Heart left ventricle (tissue), 16 donors: Measurements from ENCODE around the gene ARL10. TPM values are rescaled to one million over a fixed set of nuclear protein-coding genes. Genes with fewer than 3 reads are reported as not detected.

Experiments
- ATAC-seq, 4 donors: fragments of 200-7000 bp; cut with Tn5 transposase; one replicate each; pipeline ENCODE4 v1.9.1; 2020 to 2022; ENCODE audit warnings: moderate library complexity in 4 of 4, mild to moderate bottlenecking in 3 of 4, moderate number of reproducible peaks in 1 of 4
- DNase-seq, 5 donors: peaks; one replicate each; pipeline ENCODE4 v3.0.0-alpha.2; 2020
- H3K27ac ChIP-seq, 12 donors: fragments of 200-600 bp; sonication (generic) in 4 of 12; one replicate each; pipeline versions ENCODE4 v1.5.0 to v1.8.0; 2016 to 2022; ENCODE audit warnings: mild to moderate bottlenecking in 2 of 12
- H3K27me3 ChIP-seq, 9 donors: fragments of 200-600 bp; sonication (generic) in 2 of 9; one replicate each; pipeline versions ENCODE4 v1.5.1 to v1.8.0; 2016 to 2022; ENCODE audit warnings: mild to moderate bottlenecking in 3 of 9
- H3K36me3 ChIP-seq, 9 donors: fragments of 200-600 bp; sonication (generic) in 2 of 9; one replicate each; pipeline versions ENCODE4 v1.5.0 to v1.8.0; 2018 to 2022; ENCODE audit warnings: mild to moderate bottlenecking in 2 of 9
- H3K4me1 ChIP-seq, 12 donors: fragments of 200-600 bp; sonication (generic) in 4 of 12; one replicate each; pipeline versions ENCODE4 v1.5.0 to v1.8.0; 2016 to 2022; ENCODE audit warnings: mild to moderate bottlenecking in 3 of 12
- H3K4me3 ChIP-seq, 12 donors: fragments of 200-600 bp; sonication (generic) in 4 of 12; one replicate each; pipeline versions ENCODE4 v1.5.0 to v1.8.0; 2017 to 2022; ENCODE audit warnings: mild to moderate bottlenecking in 9 of 12, moderate library complexity in 4 of 12
- H3K9me3 ChIP-seq, 12 donors: fragments of 200-600 bp; sonication (generic) in 4 of 12; one replicate each; pipeline versions ENCODE4 v1.5.0 to v1.8.0; 2016 to 2022; ENCODE audit warnings: mild to moderate bottlenecking in 1 of 12
- CTCF ChIP-seq, 12 donors: fragments of 200-600 bp; sonication (generic) in 4 of 12; IDR thresholded peaks; one replicate each; pipeline versions ENCODE4 v1.5.0 to v1.8.0; 2018 to 2022; ENCODE audit warnings: antibody characterized with exemption in 12 of 12, mild to moderate bottlenecking in 5 of 12
- POLR2A ChIP-seq, 2 donors: fragments of 450-650 bp; IDR thresholded peaks; one replicate each; pipeline ENCODE4 v1.6.1; 2017; ENCODE audit warnings: antibody characterized with exemption in 2 of 2, mild to moderate bottlenecking in 2 of 2, moderate library complexity in 2 of 2
- WGBS, 4 donors: extraction: QIAGEN DNeasy Blood & Tissue Kit in 2 of 4; methylation state at CpG; one replicate each; pipeline versions ENCODE4 v1.1.5 to v1.1.7; 2013 to 2018; 5-methylcytosine and 5-hydroxymethylcytosine counted together
- intact Hi-C, 10 donors: fragments of 100-400 bp; cut with DNase I; formaldehyde crosslinking; loops; one replicate each; pipeline versions ENCODE4 v1.11.1 to v1.14.2; 2022
- polyA plus RNA-seq, 2 donors: library from polyadenylated mRNA; stranded (reverse); fragments of 200-250 nt; gene quantifications; one replicate each; pipeline ENCODE4 v1.2.3, GENCODE V29; 2013
- total RNA-seq, 9 donors: library from RNA; depleted of rRNA in 2 of 9; stranded (reverse); fragments of >200 nt in 2 of 9; fragmentation: NEBNext Ultra II Directional in 3 of 9; extraction: Animal tissue kit (Norgen Biotek cat#: 25700) in 3 of 9; gene quantifications; one replicate each; pipeline versions ENCODE4 v1.1.0 to v1.2.4, GENCODE V29; 2016 to 2023
- donor health status: ischemic (EF 13 %, LVEDD 7.1; RV severe dilation, severe dysfunction).
- donor health status: healthy with polysubstance abuse.
- donor health status: DM: no; HTN: yes; CAD: no.
- donor health status: DM: no; HTN: no; CAD: no.
- donor health status: ischemic (EF 25% LVEDD 6.9; RV normal size, moderate dysfunction).
- donor health status: ischemic (EF 25% LVEDD 5.7; RV mildly dilated, moderate dysfunction).
- donor health status: healthy.
- donor health status: DM: yes; HTN: yes; CAD: no.
- donor health status: ischemic (EF 35%, LVEDD 5.7; RV mildly dilated, moderate dysfunction).
- donor health status: nonischemic (EF 11% LVEDD 7.7; RV severe dilation, severe dysfunction).
- donor health status: DM: yes; HTN: yes; CAD: no.
- donor health status: PGD.
- donor health status: ischemic (EF 29% LVEDD 5.4; RV normal size, mild dysfunction).
- donor health status: nonischemic (EF 23%, LVEDD 6.1; RV moderate dilation, normal function).

The ARL10 gene
- total and polyA plus RNA-seq, 11 donors, result 1.5 to 8.1 (median 5.4) TPM

- H3K36me3 ChIP-seq, result peaks cover 2 to 62% (median 58%) of the 10 kb centered on the region in 9 donors
- peak; percentile 94 to 97 (median 96) for ATAC-seq
- TF ChIP-seq CTCF (IDR thresholded peaks at IDR 0.05), result no peak
- peak in 1 of 2 donors; percentile 36 for TF ChIP-seq POLR2A (IDR thresholded peaks at IDR 0.05)
- no peaks in the 10 kb centered on the region for H3K9me3 ChIP-seq
- 1% methylated on average over 39 to 47 of the region's 47 CpGs for WGBS, 4 donors
- H3K27ac ChIP-seq, result peak within 1 kb of the TSS; percentile 85 to 100 (median 96)
- no peaks in the 10 kb centered on the region for H3K27me3 ChIP-seq
- DNase-seq, result peak; percentile 98 to 100 (median 100)
- intact Hi-C loops, result loop anchor here in 3 of 10 donors (1.0 to 10.0 kb wide), 4 partner anchors 26 to 146 kb away; partner anchors contain the start of genes KIAA1191 (in 1 of the 3) and RNF44 (in 1 of the 3)
- H3K4me1 ChIP-seq, result peaks cover 3 to 30% (median 22%) of the 10 kb centered on the region in 12 donors
- H3K4me3 ChIP-seq, result peak within 1 kb of the TSS; percentile 53 to 89 (median 82)
Measured at GRCh38 chr5:176388444-176389134, 23.3 kb downstream of the ARL10 start, which contains the start of the genes HIGD2A and NOP16. TSS of gene HIGD2A (plus strand) at chr5:176388751. CDS start at chr5:176388820, 69 bp downstream. TSS of gene NOP16 (minus strand) at chr5:176388598. CDS start at chr5:176388539, 59 bp downstream.

GRCh38 chr5:176389135-176390123, 24.1 kb downstream of the ARL10 start:
- TF ChIP-seq CTCF (IDR thresholded peaks at IDR 0.05), result no peak
- peak; percentile 56 to 73 for TF ChIP-seq POLR2A (IDR thresholded peaks at IDR 0.05)
- H3K9me3 ChIP-seq, result no peaks in the 10 kb centered on the region
- no peaks in the 10 kb centered on the region for H3K27me3 ChIP-seq
- peaks cover 3 to 32% (median 22%) of the 10 kb centered on the region in 12 donors for H3K4me1 ChIP-seq
- intact Hi-C loops, result loop anchor here in 2 of 10 donors (1.0 to 10.0 kb wide), 3 partner anchors 27 to 145 kb away; partner anchors contain the start of genes KIAA1191 (in 1 of the 2) and RNF44 (in 1 of the 2)
- H3K27ac ChIP-seq, result peak overlapping the region; percentile 85 to 100 (median 96)
- H3K36me3 ChIP-seq, result peaks cover 2 to 60% (median 54%) of the 10 kb centered on the region in 9 donors
- H3K4me3 ChIP-seq, result peak overlapping the region; percentile 53 to 89 (median 82)
- 27 to 33% (median 30%) methylated on average over 34 to 41 of the region's 41 CpGs for WGBS, 4 donors
- ATAC-seq (peak; percentile 5 to 40 (median 34)), DNase-seq (peak in 1 of 5 donors; percentile 19)

- ATAC-seq, result no peak
- Histone ChIP-seq H3K27ac (no peak overlapping the region), H3K36me3 (peaks cover 2 to 55% (median 35%) of the 10 kb centered on the region in 9 donors)
Measured at GRCh38 chr5:176391479-176391878, 26.2 kb downstream of the ARL10 start.

More at GRCh38 chr5:176391479-176391878, 26.2 kb downstream of the ARL10 start:
- Histone ChIP-seq H3K27me3 (no peaks in the 10 kb centered on the region), H3K4me1 (peaks cover 3 to 51% (median 22%) of the 10 kb centered on the region in 12 donors), H3K4me3 (no peak overlapping the region), H3K9me3 (no peaks in the 10 kb centered on the region)
- intact Hi-C loops, result no loop called here
- 75 to 95% (median 91%) methylated on average over 4 of the region's 4 CpGs for WGBS, 4 donors
- DNase-seq, result peak in 1 of 5 donors; percentile 8
- TF ChIP-seq POLR2A (IDR thresholded peaks at IDR 0.05) (no peak), CTCF (IDR thresholded peaks at IDR 0.05) (no peak)
